Activated CD4-positive, alpha-beta T cell treated with anti-CD3 and anti-CD28 coated beads, Interleukin-2, amount 10 ng/mL, durations not matched to agents 24 days and 14 days (primary cell): ENCODE measurements around the gene SUGCT. TPM values are rescaled to one million over a fixed set of nuclear protein-coding genes. Genes with fewer than 3 reads are reported as not detected.

ENCODE experiments used
- DNase-seq: peaks from one replicate; pipeline ENCODE4 v3.0.0; 2022
- H3K27ac Mint-ChIP-seq: one replicate; pipeline ENCODE4 v1.8.0; 2022; ENCODE audit warnings: mild to moderate bottlenecking, mixed read lengths
- H3K27me3 Mint-ChIP-seq: one replicate; pipeline ENCODE4 v1.8.0; 2022; ENCODE audit warnings: mixed read lengths
- H3K36me3 Mint-ChIP-seq: one replicate; pipeline ENCODE4 v1.8.0; 2022; ENCODE audit warnings: low read depth, mild to moderate bottlenecking, mixed read lengths
- H3K4me1 Mint-ChIP-seq: one replicate; pipeline ENCODE4 v1.8.0; 2021; ENCODE audit warnings: mixed read lengths
- H3K4me3 Mint-ChIP-seq: one replicate; pipeline ENCODE4 v1.8.0; 2022; ENCODE audit warnings: mild to moderate bottlenecking, moderate library complexity, mixed read lengths
- H3K9me3 Mint-ChIP-seq: one replicate; pipeline ENCODE4 v1.8.0; 2021; ENCODE audit warnings: mixed read lengths
- intact Hi-C: fragments of 100-400 bp; cut with micrococcal nuclease; formaldehyde crosslinking; loops from one replicate; pipeline ENCODE4 v1.15.1; 2023
- total RNA-seq: library from RNA; stranded (reverse); gene quantifications from 2 replicates; pipeline ENCODE4 v1.2.3, GENCODE V29; 2022

SUGCT gene
- total RNA-seq, 1 donor from 2014 or later: 0.91 TPM

DNA sequence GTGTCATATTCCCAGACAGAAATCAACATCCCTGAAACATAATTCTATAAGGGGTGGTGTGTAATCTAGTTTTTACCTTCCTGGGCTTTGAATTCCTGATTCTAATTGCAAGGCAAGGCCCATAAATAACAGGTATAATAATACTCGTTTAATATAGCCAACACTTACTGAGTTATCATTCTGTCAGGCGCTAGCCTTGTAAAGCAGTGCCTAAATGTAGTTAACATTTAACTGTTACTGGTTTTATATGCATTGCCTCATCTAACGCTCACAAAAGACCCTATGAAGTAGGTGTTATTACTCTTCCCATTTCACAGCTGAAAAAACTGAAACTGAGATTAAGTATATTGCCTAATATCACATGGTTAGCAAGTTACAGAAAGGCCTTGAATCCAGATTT lies 772.5 kb downstream of the SUGCT start:
- Mint-ChIP-seq H3K36me3 (no peaks in the 10 kb centered on the region), H3K27me3 (no peaks in the 10 kb centered on the region), H3K4me1 (no peaks in the 10 kb centered on the region), H3K4me3 (no peak overlapping the region), H3K9me3 (peaks cover 5% of the 10 kb centered on the region), H3K27ac (no peak overlapping the region)
- intact Hi-C loops: no loop called here
- no peak for DNase-seq

DNA sequence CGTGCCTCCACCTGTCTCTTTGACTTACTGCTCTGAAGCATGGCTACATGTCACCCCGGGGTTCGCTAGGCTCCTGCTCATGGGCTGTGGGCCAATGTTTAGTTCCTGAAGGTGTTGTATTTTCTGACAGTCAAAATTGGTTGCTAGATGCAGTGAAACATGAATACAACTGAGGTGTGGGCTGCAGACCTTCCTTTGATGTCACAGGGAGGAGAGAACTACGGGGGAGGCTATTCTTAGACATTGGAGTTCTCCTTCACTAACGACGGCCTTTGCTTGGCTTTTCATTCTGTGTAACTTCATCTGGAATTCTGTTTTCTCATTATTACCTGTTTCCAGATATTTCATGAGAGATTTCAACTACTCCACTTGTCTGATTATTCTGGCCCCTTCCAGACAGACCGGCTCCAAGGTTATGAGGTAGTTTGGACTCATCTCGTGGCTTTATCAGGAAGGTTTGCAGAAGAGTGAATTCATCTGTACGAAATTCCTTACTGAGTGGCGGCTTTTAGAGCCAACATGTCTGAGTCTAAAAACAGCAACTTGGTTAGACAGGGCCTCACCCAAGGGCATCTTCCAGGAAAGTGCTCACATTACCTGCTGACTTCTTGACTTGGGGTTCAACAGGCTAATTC lies 774.7 kb downstream of the SUGCT start:
- intact Hi-C loops: no loop called here
- H3K27ac Mint-ChIP-seq: no peak overlapping the region
- no peaks in the 10 kb centered on the region for H3K4me1 Mint-ChIP-seq
- peaks cover 5% of the 10 kb centered on the region for H3K9me3 Mint-ChIP-seq
- DNase-seq: no peak
- no peak overlapping the region for H3K4me3 Mint-ChIP-seq
- H3K27me3 Mint-ChIP-seq: no peaks in the 10 kb centered on the region
- H3K36me3 Mint-ChIP-seq: no peaks in the 10 kb centered on the region

Other genes with a start within 250 kb of the SUGCT start
- 42.6 and 45.5 TPM in 2 replicates for gene CDK13, start 184.7 kb upstream of the SUGCT start, total RNA-seq
- gene MPLKIP, start 383 bp upstream of the SUGCT start, total RNA-seq: 37.3 and 40.8 TPM in 2 replicates